Subcutaneous adipose tissue (tissue), 4 donors: ENCODE data around the gene CYP17A1. TPM values are rescaled to one million over a fixed set of nuclear protein-coding genes. Genes with fewer than 3 reads are reported as not detected.

Source experiments
- total RNA-seq, 4 donors: library from RNA; depleted of rRNA; stranded (reverse); fragments of >200 nt; gene quantifications; one replicate each; pipeline ENCODE4 v1.1.0, GENCODE V29; 2016
- TF ChIP-seq, protein P1 (sequence below): fragments of 450-650 bp; IDR thresholded peaks from one replicate; pipeline ENCODE4 v1.5.1; 2016; ENCODE audit warnings: low read depth, mild to moderate bottlenecking, control low read depth, antibody characterized with exemption, moderate library complexity

Gene CYP17A1, protein sequence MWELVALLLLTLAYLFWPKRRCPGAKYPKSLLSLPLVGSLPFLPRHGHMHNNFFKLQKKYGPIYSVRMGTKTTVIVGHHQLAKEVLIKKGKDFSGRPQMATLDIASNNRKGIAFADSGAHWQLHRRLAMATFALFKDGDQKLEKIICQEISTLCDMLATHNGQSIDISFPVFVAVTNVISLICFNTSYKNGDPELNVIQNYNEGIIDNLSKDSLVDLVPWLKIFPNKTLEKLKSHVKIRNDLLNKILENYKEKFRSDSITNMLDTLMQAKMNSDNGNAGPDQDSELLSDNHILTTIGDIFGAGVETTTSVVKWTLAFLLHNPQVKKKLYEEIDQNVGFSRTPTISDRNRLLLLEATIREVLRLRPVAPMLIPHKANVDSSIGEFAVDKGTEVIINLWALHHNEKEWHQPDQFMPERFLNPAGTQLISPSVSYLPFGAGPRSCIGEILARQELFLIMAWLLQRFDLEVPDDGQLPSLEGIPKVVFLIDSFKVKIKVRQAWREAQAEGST
- total RNA-seq: not detected

- TF ChIP-seq, protein P1, sequence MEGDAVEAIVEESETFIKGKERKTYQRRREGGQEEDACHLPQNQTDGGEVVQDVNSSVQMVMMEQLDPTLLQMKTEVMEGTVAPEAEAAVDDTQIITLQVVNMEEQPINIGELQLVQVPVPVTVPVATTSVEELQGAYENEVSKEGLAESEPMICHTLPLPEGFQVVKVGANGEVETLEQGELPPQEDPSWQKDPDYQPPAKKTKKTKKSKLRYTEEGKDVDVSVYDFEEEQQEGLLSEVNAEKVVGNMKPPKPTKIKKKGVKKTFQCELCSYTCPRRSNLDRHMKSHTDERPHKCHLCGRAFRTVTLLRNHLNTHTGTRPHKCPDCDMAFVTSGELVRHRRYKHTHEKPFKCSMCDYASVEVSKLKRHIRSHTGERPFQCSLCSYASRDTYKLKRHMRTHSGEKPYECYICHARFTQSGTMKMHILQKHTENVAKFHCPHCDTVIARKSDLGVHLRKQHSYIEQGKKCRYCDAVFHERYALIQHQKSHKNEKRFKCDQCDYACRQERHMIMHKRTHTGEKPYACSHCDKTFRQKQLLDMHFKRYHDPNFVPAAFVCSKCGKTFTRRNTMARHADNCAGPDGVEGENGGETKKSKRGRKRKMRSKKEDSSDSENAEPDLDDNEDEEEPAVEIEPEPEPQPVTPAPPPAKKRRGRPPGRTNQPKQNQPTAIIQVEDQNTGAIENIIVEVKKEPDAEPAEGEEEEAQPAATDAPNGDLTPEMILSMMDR: no peak
These were observed at the start of gene CYP17A1 for GRCh38 chr10:102837230-102837721. Gene CYP17A1, minus strand, starts transcription at chr10:102837413. Its CDS starts 52 bp downstream, at chr10:102837361.

- TF ChIP-seq, protein P1: no peak
These were observed 43.0 kb upstream of the CYP17A1 start for GRCh38 chr10:102880256-102880655.

- TF ChIP-seq, protein P1: no peak
These were observed 41.4 kb upstream of the CYP17A1 start for GRCh38 chr10:102878629-102879028.

- TF ChIP-seq, protein P1: no peak
These were observed 39.5 kb upstream of the CYP17A1 start for GRCh38 chr10:102876747-102877153.

DNA sequence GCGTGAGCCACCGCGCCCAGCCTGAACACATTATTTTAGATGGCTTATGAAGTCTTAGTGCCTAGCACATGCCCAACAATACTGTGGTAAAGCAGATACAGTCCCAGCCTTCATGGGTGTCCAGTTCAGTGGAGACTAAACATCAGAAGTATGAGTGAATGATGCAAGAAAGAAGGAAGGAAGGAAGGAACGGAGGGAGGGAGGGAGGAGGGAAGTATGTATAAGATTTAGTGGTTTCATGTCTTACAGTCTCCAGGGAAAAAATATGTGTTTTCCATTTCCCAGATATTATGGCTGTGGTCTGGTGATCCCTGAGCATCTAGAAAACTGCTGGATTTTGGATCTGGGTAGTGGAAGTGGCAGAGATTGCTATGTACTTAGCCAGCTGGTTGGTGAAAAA lies 35.0 kb upstream of the CYP17A1 start:
- TF ChIP-seq, protein P1: no peak

GRCh38 chr10:102870221-102870620 lies 33.0 kb upstream of the CYP17A1 start:
- TF ChIP-seq, protein P1: no peak
